Heart left ventricle (tissue), 13 donors: ENCODE results near the gene CNTN4.

Experiments used
- CTCF ChIP-seq, 12 donors: fragments of 200-600 bp; sonication (generic) in 4 of 12; IDR thresholded peaks; one replicate each; pipeline versions ENCODE4 v1.5.0 to v1.8.0; 2018 to 2022; ENCODE audit warnings: antibody characterized with exemption in 12 of 12, mild to moderate bottlenecking in 5 of 12
- POLR2A ChIP-seq, 2 donors: fragments of 450-650 bp; IDR thresholded peaks; one replicate each; pipeline ENCODE4 v1.6.1; 2017; ENCODE audit warnings: antibody characterized with exemption in 2 of 2, mild to moderate bottlenecking in 2 of 2, moderate library complexity in 2 of 2
- donor health status: ischemic (EF 13 %, LVEDD 7.1; RV severe dilation, severe dysfunction).
- donor health status: DM: no; HTN: yes; CAD: no.
- donor health status: DM: no; HTN: no; CAD: no.
- donor health status: ischemic (EF 25% LVEDD 6.9; RV normal size, moderate dysfunction).
- donor health status: ischemic (EF 25% LVEDD 5.7; RV mildly dilated, moderate dysfunction).
- donor health status: ischemic (EF 35%, LVEDD 5.7; RV mildly dilated, moderate dysfunction).
- donor health status: nonischemic (EF 11% LVEDD 7.7; RV severe dilation, severe dysfunction).
- donor health status: DM: yes; HTN: yes; CAD: no.
- donor health status: PGD.
- donor health status: ischemic (EF 29% LVEDD 5.4; RV normal size, mild dysfunction).
- donor health status: nonischemic (EF 23%, LVEDD 6.1; RV moderate dilation, normal function).

GRCh38 chr3:2517500-2518172 is 419.0 kb downstream of the CNTN4 start:
- TF ChIP-seq CTCF (IDR thresholded peaks at IDR 0.05) (no peak), POLR2A (IDR thresholded peaks at IDR 0.05) (no peak)
